ENCODE measurements around the gene STK32C.

Gene STK32C

GRCh38 chr10:132347211-132347930 is 39.6 kb upstream of the STK32C start:
- H3K4me3 ChIP-seq (ENCODE audit: control insufficient read depth, low read depth, low read length): no peak overlapping the region
- TF ChIP-seq CTCF (conservative IDR thresholded peaks at IDR 0.05; ENCODE audit: control insufficient read depth, insufficient read depth, low read depth, low read length): no peak
- no peak for DNase-seq (ENCODE audit: low read depth)

- no peak for TF ChIP-seq CTCF (conservative IDR thresholded peaks at IDR 0.05; ENCODE audit: control insufficient read depth, insufficient read depth, low read depth, low read length)
- no peak overlapping the region for H3K4me3 ChIP-seq (ENCODE audit: control insufficient read depth, low read depth, low read length)
- no peak for DNase-seq (ENCODE audit: low read depth)
Observed at GRCh38 chr10:132346806-132347205, 39.1 kb upstream of the STK32C start.

GRCh38 chr10:132345345-132345744 is 37.6 kb upstream of the STK32C start:
- no peak overlapping the region for H3K4me3 ChIP-seq (ENCODE audit: control insufficient read depth, low read depth, low read length)
- no peak for DNase-seq (ENCODE audit: low read depth)
- TF ChIP-seq CTCF (conservative IDR thresholded peaks at IDR 0.05; ENCODE audit: control insufficient read depth, insufficient read depth, low read depth, low read length): no peak

GRCh38 chr10:132344386-132344785 is 36.6 kb upstream of the STK32C start:
- no peak for DNase-seq (ENCODE audit: low read depth)
- TF ChIP-seq CTCF (conservative IDR thresholded peaks at IDR 0.05; ENCODE audit: control insufficient read depth, insufficient read depth, low read depth, low read length): no peak
- H3K4me3 ChIP-seq (ENCODE audit: control insufficient read depth, low read depth, low read length): no peak overlapping the region

- TF ChIP-seq CTCF (conservative IDR thresholded peaks at IDR 0.05; ENCODE audit: control insufficient read depth, insufficient read depth, low read depth, low read length): no peak
Observed at GRCh38 chr10:132342553-132342952, 34.8 kb upstream of the STK32C start.

GRCh38 chr10:132341781-132342180 is 34.0 kb upstream of the STK32C start:
- no peak overlapping the region for H3K4me3 ChIP-seq (ENCODE audit: control insufficient read depth, low read depth, low read length)
- no peak for DNase-seq (ENCODE audit: low read depth)
- no peak for TF ChIP-seq CTCF (conservative IDR thresholded peaks at IDR 0.05; ENCODE audit: control insufficient read depth, insufficient read depth, low read depth, low read length)

More at GRCh38 chr10:132342553-132342952, 34.8 kb upstream of the STK32C start:
- H3K4me3 ChIP-seq (ENCODE audit: control insufficient read depth, low read depth, low read length): no peak overlapping the region
- DNase-seq (ENCODE audit: low read depth): no peak

Data from fibroblast of mammary gland (primary cell).